H9 (cell line): Measurements from ENCODE around the gene SFXN5. TPM values are rescaled to one million over a fixed set of nuclear protein-coding genes. Genes with fewer than 3 reads are reported as not detected.

Source experiments
- DNase-seq: peaks from one replicate; pipeline ENCODE4 v3.0.0-alpha.2; 2017
- H2AFZ ChIP-seq: one replicate; pipeline ENCODE4 v1.6.1; 2013; ENCODE audit warnings: mild to moderate bottlenecking, low read length, control low read depth, moderate library complexity
- H2AK5ac ChIP-seq: 2 replicates; pipeline ENCODE4 v1.6.1; 2013; ENCODE audit warnings: low read length, control low read depth, mixed read lengths; ENCODE audit not compliant: insufficient read length
- H2BK120ac ChIP-seq: one replicate; pipeline ENCODE4 v1.6.1; 2013; ENCODE audit warnings: low read depth, mild to moderate bottlenecking, low read length, control low read depth, inconsistent platforms; ENCODE audit not compliant: poor library complexity, severe bottlenecking
- H2BK12ac ChIP-seq: 2 replicates; pipeline ENCODE4 v1.6.1; 2013; ENCODE audit warnings: low read length, control low read depth, mixed read lengths, low read depth; ENCODE audit not compliant: insufficient read length
- H2BK15ac ChIP-seq: 2 replicates; pipeline ENCODE4 v1.6.1; 2013; ENCODE audit warnings: low read depth, low read length, control low read depth
- H2BK20ac ChIP-seq: one replicate; pipeline ENCODE4 v1.6.1; 2013; ENCODE audit warnings: low read depth, mild to moderate bottlenecking, low read length, control low read depth, inconsistent platforms; ENCODE audit not compliant: poor library complexity, severe bottlenecking
- H2BK5ac ChIP-seq: 2 replicates; pipeline ENCODE4 v1.6.1; 2013; ENCODE audit warnings: low read length, control low read depth, mixed read lengths; ENCODE audit not compliant: insufficient read length
- H3K14ac ChIP-seq: 2 replicates; pipeline ENCODE4 v1.6.1; 2013; ENCODE audit warnings: low read length, control low read depth; ENCODE audit not compliant: insufficient read depth
- H3K18ac ChIP-seq: 2 replicates; pipeline ENCODE4 v1.6.1; 2013; ENCODE audit warnings: low read depth, mild to moderate bottlenecking, mixed read lengths, low read length, control low read depth; ENCODE audit not compliant: insufficient read length
- H3K23ac ChIP-seq: 2 replicates; pipeline ENCODE4 v1.6.1; 2013; ENCODE audit warnings: low read length, control low read depth, mixed read lengths, low read depth; ENCODE audit not compliant: insufficient read length
- H3K23me2 ChIP-seq: 2 replicates; pipeline ENCODE4 v1.6.1; 2013; ENCODE audit warnings: low read depth, mild to moderate bottlenecking, mixed read lengths, low read length, control low read depth; ENCODE audit not compliant: insufficient read length, poor library complexity, severe bottlenecking
- H3K27ac ChIP-seq: 2 replicates; pipeline ENCODE4 v1.5.1; 2013; ENCODE audit warnings: low read length, control low read depth, mixed read lengths, low read depth; ENCODE audit not compliant: insufficient read length
- H3K27me3 ChIP-seq: 2 replicates; pipeline ENCODE4 v1.6.1; 2013; ENCODE audit warnings: low read length, control low read depth, inconsistent platforms; ENCODE audit not compliant: insufficient read depth
- H3K4ac ChIP-seq: 2 replicates; pipeline ENCODE4 v1.6.1; 2013; ENCODE audit warnings: low read depth, mild to moderate bottlenecking, control low read depth, inconsistent platforms, low read length, moderate library complexity
- H3K4me1 ChIP-seq: 2 replicates; pipeline ENCODE4 v1.6.1; 2013; ENCODE audit warnings: low read length, control low read depth, inconsistent platforms; ENCODE audit not compliant: insufficient read depth
- H3K4me2 ChIP-seq: 2 replicates; pipeline ENCODE4 v1.6.1; 2013; ENCODE audit warnings: low read length, control low read depth, mixed read lengths; ENCODE audit not compliant: insufficient read length, insufficient read depth
- H3K56ac ChIP-seq: 2 replicates; pipeline ENCODE4 v1.6.1; 2013; ENCODE audit warnings: low read depth, mild to moderate bottlenecking, mixed read lengths, low read length, control low read depth; ENCODE audit not compliant: insufficient read length
- H3K79me1 ChIP-seq: 2 replicates; pipeline ENCODE4 v1.6.1; 2013; ENCODE audit warnings: low read depth, mild to moderate bottlenecking, moderate library complexity, low read length, control low read depth, inconsistent platforms; ENCODE audit not compliant: insufficient read depth, poor library complexity, severe bottlenecking
- H3K79me2 ChIP-seq: 2 replicates; pipeline ENCODE4 v1.6.1; 2013; ENCODE audit warnings: low read length, control low read depth, inconsistent platforms; ENCODE audit not compliant: insufficient read depth
- H3K9ac ChIP-seq: 2 replicates; pipeline ENCODE4 v1.6.1; 2013; ENCODE audit warnings: low read length, control low read depth, mixed read lengths; ENCODE audit not compliant: insufficient read length; ENCODE audit errors: extremely low read depth
- H3K9me3 ChIP-seq: one replicate; pipeline ENCODE4 v1.6.1; 2013; ENCODE audit warnings: low read depth, low read length, inconsistent platforms; ENCODE audit not compliant: control insufficient read depth
- H3T11ph ChIP-seq: one replicate; pipeline ENCODE4 v1.6.1; 2013; ENCODE audit warnings: mild to moderate bottlenecking, low read length, control low read depth, inconsistent platforms
- H4K20me1 ChIP-seq: one replicate; pipeline ENCODE4 v1.6.1; 2013; ENCODE audit not compliant: control insufficient read depth, insufficient read length, insufficient read depth
- H4K5ac ChIP-seq: 2 replicates; pipeline ENCODE4 v1.6.1; 2013; ENCODE audit warnings: low read depth, mild to moderate bottlenecking, mixed read lengths, low read length, control low read depth; ENCODE audit not compliant: insufficient read length
- H4K8ac ChIP-seq: replicated peaks from 2 replicates; pipeline ENCODE4 v1.6.1; 2013; ENCODE audit warnings: low read length, control low read depth, mixed read lengths, low read depth; ENCODE audit not compliant: insufficient read length
- H4K91ac ChIP-seq: 2 replicates; pipeline ENCODE4 v1.6.1; 2013; ENCODE audit warnings: low read depth, mild to moderate bottlenecking, moderate library complexity, mixed read lengths, low read length, control low read depth; ENCODE audit not compliant: insufficient read length
- H3K27ac Mint-ChIP-seq, 3 experiments: 2 replicates in 2 of 3; 3 replicates in 1 of 3; pipeline ENCODE4 v1.8.0; 2020 to 2021; ENCODE audit warnings: mixed read lengths in 3 of 3, mild to moderate bottlenecking in 1 of 3, moderate library complexity in 1 of 3
- H3K27me3 Mint-ChIP-seq: 2 replicates; pipeline ENCODE4 v1.8.0; 2021; ENCODE audit warnings: low read depth, mild to moderate bottlenecking, moderate library complexity, mixed read lengths
- H3K36me3 Mint-ChIP-seq, 3 experiments: 2 replicates in 2 of 3; 3 replicates in 1 of 3; pipeline ENCODE4 v1.8.0; 2020 to 2021; ENCODE audit warnings: low read depth in 3 of 3, mixed read lengths in 3 of 3; ENCODE audit not compliant: insufficient read depth in 1 of 3
- H3K4me1 Mint-ChIP-seq, 2 experiments: 2 replicates each; pipeline ENCODE4 v1.8.0; 2020; ENCODE audit warnings: mixed read lengths in 2 of 2
- H3K4me3 Mint-ChIP-seq, 2 experiments: 2 replicates in 1 of 2; 3 replicates in 1 of 2; pipeline ENCODE4 v1.8.0; 2020 to 2021; ENCODE audit warnings: mild to moderate bottlenecking in 2 of 2, mixed read lengths in 2 of 2, moderate library complexity in 1 of 2
- H3K9me3 Mint-ChIP-seq, 2 experiments: 2 replicates in 1 of 2; 3 replicates in 1 of 2; pipeline ENCODE4 v1.8.0; 2020; ENCODE audit warnings: mild to moderate bottlenecking in 2 of 2, mixed read lengths in 2 of 2, moderate library complexity in 1 of 2
- WGBS: extraction: QIAGEN DNeasy Blood & Tissue Kit; methylation state at CpG from one replicate; pipeline ENCODE4 v1.1.7; 2013; ENCODE audit warnings: missing lambda C conversion rate, low lambda C conversion rate, mixed read lengths; ENCODE audit not compliant: insufficient read length; ENCODE audit errors: extremely low coverage; 5-methylcytosine and 5-hydroxymethylcytosine counted together
- total RNA-seq: library from RNA; stranded (reverse); gene quantifications from 2 replicates; pipeline ENCODE4 v1.2.1, GENCODE V29; 2021
- TF ChIP-seq, protein P1 (sequence below): fragments of 200-600 bp; sonication (generic); conservative IDR thresholded peaks from 3 replicates; pipeline ENCODE4 v1.8.0; 2021; ENCODE audit warnings: antibody characterized with exemption, mild to moderate bottlenecking

Gene SFXN5
- total RNA-seq, 1 experiment from 2014 or later, result 30.9 TPM

GRCh38 chr2:73087311-73087710 is 15.8 kb upstream of the SFXN5 start:
- no peaks in the 10 kb centered on the region for H3K27me3 ChIP-seq
- no peaks in the 10 kb centered on the region for H3K79me2 ChIP-seq
- H4K8ac ChIP-seq, result no peak overlapping the region
- H3K23ac ChIP-seq, result no peak overlapping the region
- H4K91ac ChIP-seq, result no peak overlapping the region
- H2BK5ac ChIP-seq, result no peak overlapping the region
- no peak overlapping the region for H2BK120ac ChIP-seq
- no peak overlapping the region for H3K14ac ChIP-seq
- TF ChIP-seq, protein P1, sequence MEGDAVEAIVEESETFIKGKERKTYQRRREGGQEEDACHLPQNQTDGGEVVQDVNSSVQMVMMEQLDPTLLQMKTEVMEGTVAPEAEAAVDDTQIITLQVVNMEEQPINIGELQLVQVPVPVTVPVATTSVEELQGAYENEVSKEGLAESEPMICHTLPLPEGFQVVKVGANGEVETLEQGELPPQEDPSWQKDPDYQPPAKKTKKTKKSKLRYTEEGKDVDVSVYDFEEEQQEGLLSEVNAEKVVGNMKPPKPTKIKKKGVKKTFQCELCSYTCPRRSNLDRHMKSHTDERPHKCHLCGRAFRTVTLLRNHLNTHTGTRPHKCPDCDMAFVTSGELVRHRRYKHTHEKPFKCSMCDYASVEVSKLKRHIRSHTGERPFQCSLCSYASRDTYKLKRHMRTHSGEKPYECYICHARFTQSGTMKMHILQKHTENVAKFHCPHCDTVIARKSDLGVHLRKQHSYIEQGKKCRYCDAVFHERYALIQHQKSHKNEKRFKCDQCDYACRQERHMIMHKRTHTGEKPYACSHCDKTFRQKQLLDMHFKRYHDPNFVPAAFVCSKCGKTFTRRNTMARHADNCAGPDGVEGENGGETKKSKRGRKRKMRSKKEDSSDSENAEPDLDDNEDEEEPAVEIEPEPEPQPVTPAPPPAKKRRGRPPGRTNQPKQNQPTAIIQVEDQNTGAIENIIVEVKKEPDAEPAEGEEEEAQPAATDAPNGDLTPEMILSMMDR, result no peak
- DNase-seq, result no peak
- no peak overlapping the region for H2AK5ac ChIP-seq
- no peaks in the 10 kb centered on the region for H3K4me1 ChIP-seq
- H3K9ac ChIP-seq, result no peak overlapping the region
- Mint-ChIP-seq H3K27ac (no peak overlapping the region), H3K4me1 (peaks cover 9% of the 10 kb centered on the region in 2 experiments), H3K4me3 (no peak overlapping the region), H3K36me3 (peaks cover 3 to 5% (median 5%) of the 10 kb centered on the region in 3 experiments; a peak in 4 of 7 replicates), H3K9me3 (no peaks in the 10 kb centered on the region), H3K27me3 (no peaks in the 10 kb centered on the region)
- no peak overlapping the region for H3K56ac ChIP-seq
- no peak overlapping the region for H2BK15ac ChIP-seq
- no peak overlapping the region for H4K5ac ChIP-seq
- no peak overlapping the region for H2AFZ ChIP-seq
- H3K9me3 ChIP-seq, result no peaks in the 10 kb centered on the region
- H3K79me1 ChIP-seq, result no peaks in the 10 kb centered on the region
- no peak overlapping the region for H3K4ac ChIP-seq
- H2BK12ac ChIP-seq, result no peak overlapping the region
- H3T11ph ChIP-seq, result no peak overlapping the region
- no peak overlapping the region for H2BK20ac ChIP-seq
- H3K23me2 ChIP-seq, result no peaks in the 10 kb centered on the region
- H3K4me2 ChIP-seq, result no peak overlapping the region
- H4K20me1 ChIP-seq, result no peaks in the 10 kb centered on the region
- WGBS, result no CpG with 5 or more reads among the region's 4 CpGs
- no peak overlapping the region for H3K27ac ChIP-seq
- H3K18ac ChIP-seq, result no peak overlapping the region
